Natural killer cell treated with Interleukin-12 subunit alpha and Interleukin-12 subunit beta and Interleukin-15 and Interleukin-18, amount 100 ng/mL, for 72 hours (primary cell): ENCODE measurements around the gene FBXO44. TPM values are rescaled to one million over a fixed set of nuclear protein-coding genes. Genes with fewer than 3 reads are reported as not detected.
"Not testable (repeated sequence)": the region's sequence is repeated elsewhere in the genome, so short reads cannot be mapped to it uniquely, and the experiment has no call there.

Experiments used
- ATAC-seq, 2 donors: fragments of 150-1000 bp; cut with Tn5 transposase in 1 of 2; sonication (Bioruptor Pico), chemical (Tn5 transposase) in 1 of 2; 2 replicates each; pipeline ENCODE4 v1.10.0; 2021
- DNase-seq: peaks from one replicate; pipeline ENCODE4 v3.0.0; 2022; ENCODE audit warnings: low spot score
- H3K27ac Mint-ChIP-seq, 2 donors: 1 replicate in 1 of 2; 2 replicates in 1 of 2; pipeline ENCODE4 v1.8.0; 2022; ENCODE audit warnings: mixed read lengths in 2 of 2, mild to moderate bottlenecking in 1 of 2, moderate library complexity in 1 of 2
- H3K27me3 Mint-ChIP-seq, 2 donors: 1 replicate in 1 of 2; 2 replicates in 1 of 2; pipeline ENCODE4 v1.8.0; 2022; ENCODE audit warnings: mixed read lengths in 2 of 2
- H3K36me3 Mint-ChIP-seq: one replicate; pipeline ENCODE4 v1.8.0; 2022; ENCODE audit warnings: mixed read lengths
- H3K4me1 Mint-ChIP-seq, 2 donors: 1 replicate in 1 of 2; 2 replicates in 1 of 2; pipeline ENCODE4 v1.8.0; 2022; ENCODE audit warnings: low read depth in 2 of 2, mixed read lengths in 2 of 2, mild to moderate bottlenecking in 1 of 2
- H3K4me3 Mint-ChIP-seq: one replicate; pipeline ENCODE4 v1.8.0; 2022; ENCODE audit warnings: mixed read lengths
- H3K9me3 Mint-ChIP-seq: 2 replicates; pipeline ENCODE4 v1.8.0; 2022; ENCODE audit warnings: mixed read lengths
- total RNA-seq, 2 donors: library from RNA; stranded (reverse); gene quantifications; one replicate each; pipeline ENCODE4 v1.2.3, GENCODE V29; 2022

The FBXO44 gene
- total RNA-seq, 2 donors from 2014 or later: 45.4 to 49.7 TPM

DNA sequence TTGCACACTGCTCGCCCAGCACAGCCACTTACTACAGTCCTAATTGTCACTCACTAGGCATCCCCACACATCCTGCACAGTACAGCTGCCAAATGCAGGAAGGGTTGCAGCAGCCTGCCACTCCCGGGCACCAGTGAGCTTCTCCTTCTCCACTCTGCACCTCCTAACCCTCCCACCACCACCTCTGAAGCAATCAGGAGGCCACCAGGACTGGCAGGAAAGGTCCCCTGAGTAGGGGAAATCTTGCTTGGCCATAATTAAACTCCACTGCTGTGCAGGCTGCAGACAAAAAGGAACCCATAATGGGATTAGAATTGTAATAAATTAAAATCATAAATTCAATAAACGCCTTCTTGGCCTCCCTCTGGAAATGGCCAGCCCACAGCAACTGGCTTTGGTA is 32.3 kb upstream of the FBXO44 start:
- Mint-ChIP-seq H3K4me3 (no peak overlapping the region), H3K4me1 (no peaks in the 10 kb centered on the region), H3K36me3 (no peaks in the 10 kb centered on the region), H3K27ac (no peak overlapping the region), H3K27me3 (peaks cover 8 to 22% of the 10 kb centered on the region in 2 donors), H3K9me3 (no peaks in the 10 kb centered on the region)
- no peak for DNase-seq
- ATAC-seq: no peak

DNA sequence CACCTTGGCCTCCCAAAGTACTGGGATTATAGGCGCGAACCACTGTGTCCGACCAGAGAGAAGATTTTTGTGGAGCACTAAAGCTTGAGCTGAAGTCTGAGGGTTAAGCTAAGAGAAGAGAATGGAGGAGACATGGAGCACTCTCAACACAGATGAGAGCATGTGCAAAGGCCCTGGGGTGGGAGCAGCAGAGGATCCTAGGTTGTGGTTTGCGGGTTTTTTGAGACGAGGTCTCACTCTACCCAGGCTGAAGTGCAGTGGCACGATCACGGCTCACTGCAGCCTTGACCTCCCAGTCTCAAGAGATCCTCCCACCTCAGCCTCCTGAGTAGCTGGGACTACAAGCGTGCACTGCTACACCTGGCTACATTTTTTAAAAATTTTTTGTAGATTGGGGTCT is 31.0 kb upstream of the FBXO44 start:
- no peaks in the 10 kb centered on the region for H3K4me1 Mint-ChIP-seq
- ATAC-seq: no peak
- H3K4me3 Mint-ChIP-seq: no peak overlapping the region
- H3K27me3 Mint-ChIP-seq: peaks cover 10 to 22% of the 10 kb centered on the region in 2 donors
- DNase-seq: no peak
- H3K36me3 Mint-ChIP-seq: no peaks in the 10 kb centered on the region
- H3K9me3 Mint-ChIP-seq: no peaks in the 10 kb centered on the region
- H3K27ac Mint-ChIP-seq: no peak overlapping the region

DNA sequence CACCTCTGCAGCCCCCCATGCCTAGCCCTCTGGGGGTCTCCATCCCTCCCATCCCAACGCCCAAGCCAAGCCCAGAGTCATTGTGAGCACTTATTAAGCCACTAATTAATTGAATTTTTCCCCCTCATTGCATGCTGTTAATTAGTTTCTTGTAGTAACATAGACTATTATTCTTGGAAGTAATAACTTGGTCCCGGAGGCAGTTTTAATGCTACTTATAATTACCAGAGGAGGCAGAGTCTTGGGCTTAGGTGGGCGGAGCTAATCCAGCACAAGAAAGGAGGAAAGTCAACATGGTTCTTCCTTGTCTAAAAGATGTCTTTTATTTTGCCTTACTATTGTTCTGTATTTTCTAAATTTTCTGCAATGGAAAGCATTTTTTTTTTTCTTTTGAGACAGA is 28.1 kb upstream of the FBXO44 start:
- Mint-ChIP-seq H3K4me3 (no peak overlapping the region), H3K4me1 (no peaks in the 10 kb centered on the region), H3K27me3 (peaks cover 10 to 27% of the 10 kb centered on the region in 2 donors), H3K36me3 (no peaks in the 10 kb centered on the region), H3K27ac (no peak overlapping the region), H3K9me3 (no peaks in the 10 kb centered on the region)
- DNase-seq (no peak), ATAC-seq (no peak)

DNA sequence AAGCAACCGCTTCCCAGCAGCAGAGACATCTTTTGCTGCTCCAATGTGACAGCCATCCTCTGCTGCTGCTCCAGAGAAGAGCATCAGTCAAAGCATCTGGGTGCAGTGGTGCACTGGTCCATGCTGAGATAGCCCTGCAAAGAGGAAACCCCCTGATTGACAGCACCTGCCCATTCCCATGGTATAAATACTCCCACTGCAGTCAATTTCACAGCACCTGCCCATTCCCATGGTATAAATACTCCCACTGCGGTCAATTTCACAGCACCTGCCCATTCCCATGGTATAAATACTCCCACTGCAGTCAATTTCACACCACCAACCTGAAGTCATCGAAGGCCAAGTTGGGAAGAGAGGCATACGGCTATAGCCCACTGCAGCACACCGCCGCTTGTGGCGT is 25.9 kb upstream of the FBXO44 start:
- no peaks in the 10 kb centered on the region for H3K4me1 Mint-ChIP-seq
- H3K4me3 Mint-ChIP-seq: no peak overlapping the region
- no peak overlapping the region for H3K27ac Mint-ChIP-seq
- DNase-seq (no peak), ATAC-seq (no peak)
- no peaks in the 10 kb centered on the region for H3K36me3 Mint-ChIP-seq
- H3K9me3 Mint-ChIP-seq: no peaks in the 10 kb centered on the region
- H3K27me3 Mint-ChIP-seq: peaks cover 7 to 24% of the 10 kb centered on the region in 2 donors

DNA sequence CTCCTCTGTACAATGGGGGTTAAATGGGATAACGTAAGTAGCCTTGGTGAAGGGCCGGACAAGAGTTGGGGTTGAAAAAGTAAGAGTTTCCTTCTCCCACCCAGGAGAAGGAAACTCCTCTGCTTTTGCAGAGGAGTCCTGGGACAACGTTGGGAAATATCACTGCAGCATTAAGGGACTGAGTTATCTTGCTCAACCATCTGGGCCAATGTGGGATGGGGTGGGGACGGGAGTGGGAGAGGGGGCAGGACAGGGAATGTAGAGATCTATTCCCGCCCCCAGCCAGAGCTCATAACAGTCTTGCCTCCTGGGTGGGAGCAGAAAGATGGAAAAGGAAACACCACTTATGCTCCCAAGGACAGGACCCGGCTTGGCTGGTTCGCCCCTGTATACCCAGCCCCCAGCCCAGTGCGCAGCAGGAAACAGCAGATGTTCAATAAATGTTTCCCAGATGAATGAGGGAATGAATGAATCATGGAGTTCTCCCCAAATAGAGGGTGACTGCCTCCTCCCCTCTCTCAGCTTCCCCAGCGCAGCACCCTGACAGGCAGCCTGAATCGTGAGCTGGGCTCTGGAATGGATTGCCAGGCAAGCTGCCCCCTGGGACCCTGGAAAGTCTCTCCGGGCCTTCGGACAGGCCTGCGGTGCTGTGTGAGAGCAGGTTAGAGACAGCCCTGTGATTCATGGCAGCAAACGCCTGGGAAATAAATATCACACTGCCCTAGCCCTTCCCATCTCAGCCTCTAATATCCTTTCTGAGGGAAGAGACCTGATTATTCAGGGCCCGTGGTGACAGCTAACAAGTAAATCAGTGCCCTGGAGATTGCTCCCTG is 25.3 kb upstream of the FBXO44 start:
- peaks cover 7 to 24% of the 10 kb centered on the region in 2 donors for H3K27me3 Mint-ChIP-seq

DNA sequence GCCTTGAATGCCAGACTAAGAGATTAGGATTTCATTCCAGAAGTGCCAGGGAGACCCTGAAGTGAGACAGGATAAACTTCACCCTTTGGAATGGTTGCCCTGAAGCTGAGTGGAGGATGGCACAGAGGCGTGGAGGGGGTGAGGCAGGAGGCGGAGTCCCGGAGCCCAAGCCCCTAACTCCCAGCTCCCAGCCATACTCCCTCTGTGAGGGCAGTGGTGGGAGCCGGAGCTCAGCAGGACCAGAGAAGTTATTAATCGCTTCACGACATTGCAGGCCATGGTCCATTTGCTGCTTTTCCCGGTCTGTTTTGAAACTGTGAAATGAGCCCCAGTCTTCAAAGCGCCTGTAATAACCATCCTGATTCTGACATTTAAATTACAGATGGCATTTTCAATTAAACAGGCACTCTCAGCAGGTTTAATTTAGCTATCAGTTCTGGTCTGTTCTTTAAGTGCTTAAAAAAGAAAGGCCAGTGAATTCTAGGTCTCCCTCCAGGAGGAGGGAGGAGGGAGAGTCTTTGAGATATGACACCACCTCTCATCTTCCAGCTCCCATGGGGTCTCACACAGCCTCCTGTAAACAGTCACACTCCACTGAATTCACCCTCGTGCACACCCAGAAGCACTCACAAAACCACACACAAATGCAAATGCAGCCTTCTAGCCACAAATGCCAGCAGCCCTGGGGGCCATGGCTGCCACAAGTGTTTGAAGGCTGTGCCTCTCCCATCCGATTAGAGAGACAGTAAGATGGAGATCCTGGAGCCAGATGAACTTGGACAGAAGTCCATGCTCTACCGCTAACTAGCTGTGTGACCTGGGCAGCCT is 20.1 kb upstream of the FBXO44 start:
- ATAC-seq (no peak), DNase-seq (no peak)
- Mint-ChIP-seq H3K36me3 (no peaks in the 10 kb centered on the region), H3K9me3 (no peaks in the 10 kb centered on the region), H3K4me1 (no peaks in the 10 kb centered on the region), H3K27me3 (peaks cover 8 to 14% of the 10 kb centered on the region in 2 donors), H3K4me3 (no peak overlapping the region), H3K27ac (no peak overlapping the region)

More for the DNA sequence above, 25.3 kb upstream of the FBXO44 start:
- no peak overlapping the region for H3K27ac Mint-ChIP-seq
- no peak overlapping the region for H3K4me3 Mint-ChIP-seq
- H3K4me1 Mint-ChIP-seq: no peaks in the 10 kb centered on the region
- no peak for DNase-seq
- H3K9me3 Mint-ChIP-seq: no peaks in the 10 kb centered on the region
- no peak for ATAC-seq
- H3K36me3 Mint-ChIP-seq: no peaks in the 10 kb centered on the region

DNA sequence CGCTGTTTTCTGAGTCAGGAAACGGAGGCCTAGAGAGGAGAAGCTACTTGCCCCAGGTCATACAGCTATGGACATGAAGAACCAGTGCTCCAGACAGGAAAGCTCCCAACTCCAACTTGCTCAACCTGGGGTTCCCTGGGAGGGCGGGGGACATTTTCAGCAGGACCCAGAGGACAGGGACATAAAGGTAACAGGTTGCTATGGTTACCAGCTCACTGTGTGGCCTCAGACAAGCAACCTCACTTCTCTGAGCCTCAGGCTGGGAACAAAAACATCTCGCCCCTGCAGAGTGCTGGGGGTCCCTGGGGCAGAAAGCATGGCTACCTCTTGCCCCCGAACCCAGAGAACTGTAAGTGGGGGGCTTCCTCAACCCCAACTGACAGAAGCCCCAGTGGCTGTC is 16.6 kb upstream of the FBXO44 start:
- Mint-ChIP-seq H3K4me3 (no peak overlapping the region), H3K4me1 (peaks cover 0 to 4% of the 10 kb centered on the region in 2 donors), H3K9me3 (no peaks in the 10 kb centered on the region), H3K27ac (no peak overlapping the region), H3K36me3 (no peaks in the 10 kb centered on the region), H3K27me3 (peaks cover 0 to 5% of the 10 kb centered on the region in 2 donors)
- DNase-seq: no peak
- ATAC-seq: no peak

DNA sequence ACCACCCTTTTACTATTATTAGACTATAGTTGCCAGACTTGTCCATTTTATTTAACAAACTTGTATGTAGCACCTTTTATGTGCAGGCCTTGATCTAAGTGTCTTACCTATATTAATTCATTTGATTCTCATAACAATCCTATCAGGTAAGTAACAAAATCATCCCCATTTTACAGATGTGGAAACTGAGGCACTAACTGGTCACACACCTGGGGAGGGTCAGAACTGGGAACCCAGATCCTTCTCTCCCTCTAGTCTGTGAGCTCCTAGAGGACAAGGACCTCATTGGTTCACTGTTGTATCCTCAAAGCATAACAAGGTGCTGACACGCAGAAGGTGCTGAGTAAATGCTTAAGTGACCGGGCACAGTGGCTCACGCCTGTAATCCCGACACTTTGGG is 15.3 kb upstream of the FBXO44 start:
- Mint-ChIP-seq H3K4me1 (peaks cover 0 to 4% of the 10 kb centered on the region in 2 donors), H3K9me3 (no peaks in the 10 kb centered on the region), H3K4me3 (no peak overlapping the region), H3K27me3 (peaks cover 0 to 5% of the 10 kb centered on the region in 2 donors), H3K27ac (no peak overlapping the region), H3K36me3 (no peaks in the 10 kb centered on the region)
- no peak for ATAC-seq
- DNase-seq: no peak

DNA sequence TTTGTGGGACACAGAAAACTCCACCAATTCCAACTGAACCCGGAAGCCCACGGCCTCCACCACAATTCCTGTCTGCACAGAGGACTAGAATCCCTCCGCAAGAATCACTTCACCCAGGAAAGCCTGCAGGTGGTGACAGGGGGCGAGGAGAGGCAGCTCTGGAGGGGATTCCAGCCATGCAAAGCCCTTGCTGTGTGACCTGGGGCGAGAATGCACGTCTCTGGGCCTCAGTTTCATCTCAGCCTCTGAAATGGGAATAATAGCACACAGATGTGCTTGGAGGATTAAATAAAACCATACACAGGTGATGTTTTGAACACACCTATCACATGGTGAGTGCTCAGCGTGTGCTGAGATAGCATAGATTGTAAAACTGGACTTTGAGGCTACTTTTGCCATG is 14.6 kb upstream of the FBXO44 start:
- H3K27me3 Mint-ChIP-seq: peaks cover 0 to 3% of the 10 kb centered on the region in 2 donors
- H3K4me1 Mint-ChIP-seq: peaks cover 0 to 4% of the 10 kb centered on the region in 2 donors
- DNase-seq (no peak), ATAC-seq (no peak)
- H3K4me3 Mint-ChIP-seq: no peak overlapping the region
- H3K36me3 Mint-ChIP-seq: no peaks in the 10 kb centered on the region
- H3K9me3 Mint-ChIP-seq: no peaks in the 10 kb centered on the region
- no peak overlapping the region for H3K27ac Mint-ChIP-seq

DNA sequence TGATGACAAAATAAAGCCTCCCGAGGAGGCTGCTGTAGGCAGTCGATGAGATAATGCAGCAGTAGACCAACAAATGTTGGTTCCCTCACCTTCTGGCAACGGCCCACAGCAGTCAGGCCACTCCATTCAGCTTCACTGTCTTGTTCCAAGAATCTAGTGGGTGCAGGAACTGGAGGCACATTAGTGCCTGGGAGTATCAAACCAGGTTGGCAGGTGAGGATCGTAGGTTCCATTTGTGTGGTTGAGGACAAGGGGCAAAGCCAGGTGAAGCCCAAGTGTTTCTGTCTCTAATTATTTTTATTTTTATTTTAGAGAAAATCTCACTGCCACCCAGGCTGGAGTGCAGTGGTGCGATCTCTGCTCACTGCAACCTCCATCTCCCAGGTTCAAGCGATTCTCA is 13.7 kb upstream of the FBXO44 start:
- Mint-ChIP-seq H3K4me3 (no peak overlapping the region), H3K9me3 (no peaks in the 10 kb centered on the region), H3K27ac (no peak overlapping the region), H3K4me1 (peaks cover 0 to 4% of the 10 kb centered on the region in 2 donors), H3K36me3 (no peaks in the 10 kb centered on the region), H3K27me3 (peaks cover 0 to under 1% of the 10 kb centered on the region in 2 donors)
- ATAC-seq: no peak
- no peak for DNase-seq

DNA sequence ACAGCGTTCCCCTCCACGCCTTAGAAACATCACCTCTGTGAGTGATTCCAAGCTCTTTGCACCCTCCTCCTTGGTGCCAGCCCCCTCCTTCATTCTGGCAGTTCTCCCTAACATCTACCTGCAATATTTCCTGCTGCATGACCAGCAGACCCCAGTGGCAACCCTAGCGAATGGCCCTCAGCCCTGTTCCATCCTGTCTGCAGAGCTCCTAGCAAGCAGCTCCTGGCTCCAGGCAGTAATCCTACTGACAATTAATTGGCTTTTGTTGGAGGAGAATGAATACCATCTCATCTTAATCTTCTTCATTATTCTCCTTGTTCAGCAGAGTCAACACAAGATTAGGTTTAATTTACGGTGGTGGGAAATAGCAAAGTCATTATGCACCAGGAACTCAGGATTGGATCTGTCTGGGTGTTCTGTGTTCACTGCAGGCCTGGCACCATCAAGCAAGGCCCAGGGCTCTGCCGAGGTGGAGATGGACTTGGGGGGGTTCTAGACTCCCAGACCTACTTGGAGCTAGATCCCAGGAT is 12.8 kb upstream of the FBXO44 start:
- H3K9me3 Mint-ChIP-seq: no peaks in the 10 kb centered on the region
- H3K36me3 Mint-ChIP-seq: no peaks in the 10 kb centered on the region
- H3K27ac Mint-ChIP-seq: no peak overlapping the region
- H3K27me3 Mint-ChIP-seq: no peaks in the 10 kb centered on the region
- peaks cover 0 to 8% of the 10 kb centered on the region in 2 donors for H3K4me1 Mint-ChIP-seq
- ATAC-seq: no peak
- DNase-seq: no peak
- H3K4me3 Mint-ChIP-seq: no peak overlapping the region

DNA sequence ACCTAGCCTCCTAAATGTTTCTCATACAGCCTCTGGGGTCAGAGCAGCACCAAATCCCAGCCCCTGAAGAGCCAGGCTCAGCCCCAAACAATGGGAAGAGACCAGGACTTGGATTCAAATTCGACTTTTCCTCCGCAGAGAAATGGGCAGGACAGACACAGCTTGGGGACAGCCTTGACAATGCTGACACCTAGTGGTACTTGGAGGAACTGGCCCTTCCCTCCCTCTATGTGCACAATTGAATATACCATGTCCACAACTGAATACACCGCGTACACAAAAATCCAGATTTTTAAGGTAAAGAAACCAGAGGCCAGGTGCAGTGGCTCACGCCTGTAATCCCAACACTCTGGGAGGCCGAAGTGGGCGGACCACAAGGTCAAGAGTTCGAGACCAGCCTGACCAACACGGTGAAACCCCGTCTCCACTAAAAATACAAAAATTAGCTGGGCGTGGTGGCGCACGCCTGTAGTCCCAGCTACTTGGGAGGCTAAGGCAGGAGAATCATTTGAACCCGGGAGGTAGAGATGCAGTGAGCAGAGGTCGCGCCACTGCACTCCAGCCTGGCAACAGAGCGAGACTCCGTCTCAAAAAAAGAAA is 12.2 kb upstream of the FBXO44 start:
- H3K27ac Mint-ChIP-seq, H3K4me3 Mint-ChIP-seq, H3K9me3 Mint-ChIP-seq, H3K36me3 Mint-ChIP-seq, H3K27me3 Mint-ChIP-seq, H3K4me1 Mint-ChIP-seq: not testable (repeated sequence)
- ATAC-seq (peak; percentile 69 to 82), DNase-seq (peak; percentile 76)

DNA sequence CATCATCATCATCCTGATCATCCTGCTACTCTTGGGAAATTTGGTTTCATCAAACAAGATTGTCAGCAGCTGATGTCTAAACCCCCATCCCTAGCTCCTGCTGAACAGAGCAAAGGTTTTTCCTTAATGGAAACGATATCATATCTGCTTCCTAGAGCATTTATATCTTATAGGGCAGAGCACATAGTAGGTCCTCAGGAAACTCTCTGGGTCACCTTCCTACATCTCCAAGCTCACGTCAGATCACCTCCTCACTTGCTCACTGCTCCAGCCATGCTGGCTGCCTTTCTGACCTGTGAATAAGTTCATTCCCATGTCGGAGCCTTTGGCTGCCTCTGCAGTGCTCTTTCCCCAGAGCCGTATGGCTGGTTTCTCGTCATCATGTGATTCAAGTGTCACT is 10.9 kb upstream of the FBXO44 start:
- no peaks in the 10 kb centered on the region for H3K9me3 Mint-ChIP-seq
- peak overlapping the region in 1 of 2 donors; percentile 43 for H3K27ac Mint-ChIP-seq
- H3K4me3 Mint-ChIP-seq: no peak overlapping the region
- peaks cover 0 to 8% of the 10 kb centered on the region in 2 donors for H3K4me1 Mint-ChIP-seq
- no peak for ATAC-seq
- no peaks in the 10 kb centered on the region for H3K36me3 Mint-ChIP-seq
- H3K27me3 Mint-ChIP-seq: no peaks in the 10 kb centered on the region
- no peak for DNase-seq

DNA sequence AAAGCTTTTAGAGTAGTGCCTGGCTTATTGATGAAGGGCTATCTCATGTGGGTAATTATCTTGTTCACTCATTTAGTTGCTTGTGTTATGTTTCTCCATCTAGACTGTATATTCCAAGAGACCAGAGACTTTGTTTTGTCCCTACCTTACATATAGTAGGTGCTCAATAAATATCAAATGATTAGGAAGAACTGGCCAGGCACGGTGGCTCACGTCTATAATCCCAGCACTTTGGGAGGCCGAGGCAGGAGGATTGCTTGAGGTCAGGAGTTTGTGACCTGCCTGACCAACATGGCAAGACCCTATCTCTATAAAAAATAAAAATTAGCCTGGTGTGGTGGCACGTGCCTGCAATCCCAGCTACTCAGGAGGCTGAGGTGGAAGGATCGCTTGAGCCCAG is 9.4 kb upstream of the FBXO44 start:
- Mint-ChIP-seq H3K27me3 (no peaks in the 10 kb centered on the region), H3K4me1 (peaks cover 7 to 15% of the 10 kb centered on the region in 2 donors), H3K4me3 (no peak overlapping the region), H3K36me3 (no peaks in the 10 kb centered on the region), H3K27ac (no peak overlapping the region), H3K9me3 (no peaks in the 10 kb centered on the region)
- DNase-seq (no peak), ATAC-seq (no peak)
